Endometrium (tissue), 2 donors: ENCODE data around the gene GATA5.

Experiments
- FAIRE-seq: peaks from 2 replicates; lab custom pipeline; 2012; peaks lifted over from hg19 to GRCh38; lab: Jason Lieb, UNC
- donor health status: control.
- donor health status: control.

GATA5 gene

DNA sequence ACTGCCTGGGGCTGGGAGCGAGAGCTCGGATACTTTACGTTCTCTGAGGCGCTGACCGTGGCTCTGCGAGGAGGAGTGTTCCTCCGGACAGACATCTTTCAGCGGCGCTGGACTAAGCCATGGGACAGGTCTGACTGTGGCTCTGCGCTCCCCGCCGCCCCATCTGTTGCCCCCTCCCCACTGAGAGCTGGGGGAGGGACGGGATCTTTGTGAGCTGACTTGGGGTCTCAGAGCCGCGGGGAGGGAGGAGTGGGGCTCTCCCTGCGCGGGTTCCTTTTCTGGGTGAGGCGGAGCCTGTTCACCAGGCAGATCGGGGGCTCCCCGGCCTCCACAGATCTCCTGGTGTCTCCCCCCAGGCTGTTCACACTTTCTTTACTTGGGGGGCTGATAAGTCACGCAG, 11.3 kb upstream of the GATA5 start:
- no peak for FAIRE-seq

DNA sequence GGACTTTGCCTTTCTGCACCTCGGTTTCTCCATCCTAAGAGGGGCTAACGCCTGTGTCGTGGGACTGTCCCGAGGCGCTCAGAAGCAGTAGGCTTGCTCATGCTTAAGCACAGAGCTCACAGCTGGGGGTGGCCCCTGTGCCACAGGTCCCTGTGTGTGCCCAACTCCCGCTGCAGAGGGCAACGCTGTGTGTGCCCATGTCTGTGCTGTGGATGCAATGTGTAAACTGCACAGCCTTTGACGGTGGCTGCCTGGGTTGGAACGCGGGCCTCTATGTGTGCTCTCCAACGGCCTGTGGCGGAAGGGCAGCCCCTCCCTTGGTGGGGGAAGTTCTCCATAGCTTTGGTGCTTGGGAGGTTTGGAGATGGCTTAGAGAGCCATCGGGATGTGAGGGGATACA, 10.7 kb upstream of the GATA5 start:
- FAIRE-seq = no peak

DNA sequence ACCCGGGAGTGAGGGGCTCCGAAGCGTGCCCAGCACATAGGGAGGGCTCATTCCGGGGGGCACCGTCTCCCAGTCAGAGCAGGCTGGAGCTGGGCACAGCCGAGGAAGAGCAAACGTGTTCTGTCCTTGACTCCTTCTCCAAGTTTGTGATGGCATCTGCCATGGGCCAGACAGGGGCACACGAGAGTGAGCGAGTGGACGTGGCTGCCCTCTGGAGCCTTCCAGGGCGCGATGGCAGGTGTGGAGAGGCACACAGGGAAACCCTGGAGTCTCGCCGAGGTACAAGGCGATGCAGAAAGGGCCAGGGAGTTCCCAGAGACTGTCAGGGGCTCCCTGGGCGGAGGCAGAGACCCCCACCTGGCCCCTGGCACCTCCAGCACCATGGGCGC, 9.9 kb upstream of the GATA5 start:
- no peak for FAIRE-seq

DNA sequence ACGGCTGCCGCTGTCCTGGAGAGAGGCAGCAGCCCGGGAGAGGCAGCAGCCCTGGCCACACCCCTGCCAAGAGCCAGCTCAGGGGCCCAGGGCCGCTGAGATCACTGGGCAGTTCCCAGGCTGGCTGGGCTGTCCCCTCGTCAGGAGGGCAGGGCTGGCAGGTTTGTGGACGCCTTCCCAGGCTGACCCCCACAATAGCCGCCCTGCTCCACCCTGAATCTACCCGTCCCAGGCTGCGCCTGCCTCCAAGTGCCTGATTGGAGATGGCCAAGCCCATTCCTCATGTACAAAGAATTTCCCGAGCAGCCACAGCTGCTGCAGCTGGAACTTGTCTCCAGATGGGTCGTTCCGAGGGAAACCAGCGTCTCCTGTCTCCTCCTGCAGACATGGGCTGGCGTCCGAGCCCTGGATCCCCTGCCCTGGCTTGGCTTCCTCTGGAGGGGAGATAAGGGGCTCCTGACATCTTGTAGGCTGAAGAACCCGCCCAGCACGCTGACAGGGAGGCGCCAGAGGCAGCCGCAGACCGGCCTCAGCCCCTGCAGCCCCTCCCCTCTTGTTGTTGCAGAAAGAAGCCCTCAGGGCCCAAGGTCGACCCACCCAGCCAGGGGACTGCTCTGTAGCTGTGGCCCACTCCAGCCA, 9.4 kb upstream of the GATA5 start:
- FAIRE-seq = no peak

DNA sequence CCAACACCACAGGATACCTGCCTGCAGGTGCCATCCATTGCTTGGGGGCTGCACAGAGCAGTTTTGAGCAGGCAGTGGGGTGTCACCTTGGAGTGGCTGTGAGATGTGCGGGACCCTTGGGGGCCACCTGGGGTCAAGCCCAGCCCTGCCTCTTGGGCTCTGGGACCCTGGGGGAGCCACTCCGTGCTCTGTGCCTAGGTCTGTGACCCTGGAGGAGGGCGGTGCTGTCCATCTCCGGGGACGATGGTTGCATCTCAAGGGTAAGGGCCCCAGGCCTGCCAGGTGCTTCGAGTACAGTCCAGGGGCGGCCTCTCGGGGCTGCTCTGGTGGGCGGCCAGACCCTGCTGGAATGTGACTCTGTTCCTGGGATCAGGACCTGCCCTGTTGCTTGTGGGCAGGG, 8.7 kb upstream of the GATA5 start:
- no peak for FAIRE-seq

DNA sequence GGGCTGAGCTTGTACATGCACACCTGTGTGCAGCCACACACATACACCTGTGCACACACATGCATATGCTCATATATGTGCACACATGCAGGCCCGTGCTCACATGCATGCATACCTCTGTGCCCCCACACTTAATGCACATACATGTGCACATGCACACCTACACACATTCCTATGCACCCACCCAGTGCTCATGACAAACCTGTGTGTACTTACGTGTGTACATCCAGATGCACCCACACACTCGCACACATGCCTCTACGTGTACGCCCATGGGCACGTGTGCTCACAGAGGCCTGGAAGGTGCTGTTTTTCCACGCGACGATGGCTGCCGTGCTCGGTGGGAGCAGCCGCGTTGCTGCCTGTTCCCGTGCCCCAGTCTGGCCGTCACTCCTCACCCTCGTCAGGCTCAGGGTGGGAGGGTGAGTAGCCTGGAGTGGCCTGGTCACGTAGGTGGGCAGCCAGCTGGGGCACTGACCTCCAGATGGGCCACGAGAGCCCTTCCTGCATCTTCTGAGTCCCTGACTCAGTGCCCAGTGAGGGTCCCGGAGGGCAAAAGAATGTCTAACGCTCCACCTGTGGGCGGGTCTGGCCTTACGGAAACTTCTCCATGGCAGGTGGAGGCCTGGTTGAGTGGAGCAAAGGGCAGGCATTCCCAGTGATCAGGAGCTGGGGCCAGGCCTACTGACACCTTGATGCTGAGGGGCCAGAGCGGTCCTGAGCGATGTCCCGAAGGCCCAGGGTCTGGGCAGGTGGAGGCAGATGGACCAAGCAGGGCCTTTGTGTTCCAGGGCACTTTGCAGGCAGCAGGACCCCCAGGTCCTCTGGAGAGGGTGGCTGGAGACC, 8.0 kb upstream of the GATA5 start:
- FAIRE-seq = no peak

DNA sequence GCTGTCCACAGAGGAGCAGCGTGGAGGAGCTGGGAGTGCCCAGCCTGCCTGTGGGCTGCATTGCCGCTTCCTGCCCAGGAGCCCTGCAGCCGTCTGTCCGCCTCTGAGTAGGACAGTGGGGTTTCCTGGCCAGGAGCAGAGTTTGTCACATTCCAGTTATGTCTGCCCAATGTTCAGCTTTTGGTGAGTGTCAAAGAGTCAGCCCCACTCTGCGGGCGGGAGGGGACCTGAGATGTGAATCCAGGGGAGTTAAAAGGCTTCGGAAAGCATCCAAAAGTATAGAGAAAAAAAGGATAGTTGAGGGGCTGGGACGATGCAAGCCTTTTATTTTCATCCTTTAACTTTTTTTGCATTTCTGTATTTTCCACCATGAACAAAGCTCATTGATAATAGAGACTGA, 7.2 kb upstream of the GATA5 start:
- no peak for FAIRE-seq

DNA sequence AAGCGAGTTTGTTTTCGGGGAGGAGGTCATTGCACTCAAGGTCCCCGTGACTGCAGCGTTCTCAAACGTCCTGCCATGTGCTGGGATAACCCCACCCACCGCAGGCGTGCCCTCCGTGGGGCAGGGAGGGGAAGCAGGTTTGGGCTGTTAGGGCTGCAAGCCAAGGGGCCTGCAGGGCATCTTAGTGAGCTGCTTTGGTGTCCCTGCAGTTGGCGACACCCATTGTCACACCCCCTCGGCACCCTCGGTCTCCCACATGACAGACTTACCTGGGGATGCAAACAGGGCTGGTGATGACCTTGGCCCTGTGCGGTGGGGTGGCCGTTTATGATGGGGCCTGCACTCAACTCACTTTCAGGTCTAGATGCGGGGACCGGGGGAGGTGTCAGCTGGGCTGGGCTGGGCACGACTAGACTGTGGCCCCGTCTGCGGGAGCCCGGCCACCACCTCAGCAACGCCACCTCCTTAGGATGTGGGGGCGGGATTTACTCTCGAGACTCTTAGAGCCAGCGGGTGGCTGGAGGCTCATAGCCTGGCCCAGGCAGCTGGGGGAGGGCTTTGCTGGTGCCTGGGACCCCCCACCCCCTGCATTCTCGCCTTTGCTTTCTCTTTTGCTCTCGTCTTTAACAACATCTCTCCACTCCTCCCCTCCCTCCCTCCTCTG, 6.5 kb upstream of the GATA5 start:
- FAIRE-seq = no peak

DNA sequence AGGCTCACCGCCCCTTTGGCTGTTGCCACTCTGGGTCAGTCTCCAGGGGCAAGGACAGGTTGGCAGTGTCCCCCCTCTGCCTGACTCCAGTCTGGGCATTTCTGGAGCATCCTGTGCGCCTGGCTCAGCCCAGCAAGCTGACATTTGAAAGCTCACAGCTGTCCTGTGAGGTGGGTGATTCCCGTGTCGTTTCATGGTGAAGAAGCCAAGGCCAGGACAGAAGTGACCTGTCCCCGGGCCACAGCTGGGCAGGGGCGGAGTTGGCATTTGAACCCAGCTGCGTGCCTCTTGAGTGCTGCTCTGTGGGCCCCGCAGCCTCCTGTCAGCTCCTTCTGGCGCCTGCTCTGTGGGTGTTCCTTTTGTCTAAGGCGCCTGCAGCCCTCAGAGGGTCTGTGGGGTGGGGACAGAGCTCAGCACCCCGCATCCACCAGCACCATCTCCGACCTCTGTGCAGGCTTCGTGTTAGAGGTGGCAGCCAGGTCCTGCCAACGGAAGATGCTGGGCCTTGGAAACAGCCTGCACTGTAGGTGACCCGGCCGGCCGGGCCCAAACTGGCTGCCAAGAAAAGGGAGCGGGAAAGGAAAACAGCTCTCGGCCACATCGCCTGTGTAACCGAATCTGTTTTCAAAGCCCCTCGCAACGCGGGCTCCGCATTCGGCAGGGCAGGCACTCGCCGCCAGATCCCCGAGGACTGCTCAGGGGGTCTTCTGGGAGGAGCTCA, 5.8 kb upstream of the GATA5 start:
- no peak for FAIRE-seq

DNA sequence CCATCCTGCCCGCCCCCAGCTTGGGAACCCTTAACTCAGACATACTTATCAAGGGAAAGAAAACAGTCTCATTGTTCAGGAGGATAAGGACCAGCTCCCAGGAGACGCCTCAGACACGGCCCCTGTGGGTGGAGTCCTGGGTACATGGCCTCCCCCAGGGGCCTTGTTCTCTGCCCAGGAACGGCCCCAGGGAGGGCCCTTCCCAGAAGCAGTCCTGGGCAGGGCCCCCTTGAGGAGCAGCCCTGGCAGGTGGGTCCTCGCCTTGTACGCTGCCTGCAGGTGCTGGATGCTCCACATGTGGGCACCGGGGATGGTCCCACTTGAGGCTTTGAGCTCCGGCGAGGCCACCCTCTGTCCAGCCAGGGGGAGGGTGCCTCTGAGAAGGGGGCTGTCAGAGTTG, 4.5 kb upstream of the GATA5 start:
- FAIRE-seq = no peak

DNA sequence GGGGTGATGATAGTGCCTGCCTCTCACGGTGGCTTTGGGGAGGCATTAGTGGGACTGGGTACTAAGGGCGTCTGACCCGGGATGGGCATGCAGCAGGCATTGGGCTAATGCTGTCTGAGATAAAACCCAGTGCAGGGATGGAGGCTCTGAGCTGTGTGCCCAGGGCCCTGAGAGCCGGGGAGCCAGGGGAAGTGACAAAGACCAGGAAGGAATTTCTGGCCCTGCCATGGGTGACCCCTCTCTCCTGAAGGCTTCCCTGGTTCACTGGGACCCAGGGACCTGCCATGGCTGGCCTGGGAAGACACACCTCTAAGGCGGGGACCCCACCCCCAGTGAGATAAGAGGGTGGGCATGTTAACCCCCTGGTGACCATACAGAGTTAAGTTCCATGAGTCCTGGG, 3.9 kb upstream of the GATA5 start:
- no peak for FAIRE-seq

DNA sequence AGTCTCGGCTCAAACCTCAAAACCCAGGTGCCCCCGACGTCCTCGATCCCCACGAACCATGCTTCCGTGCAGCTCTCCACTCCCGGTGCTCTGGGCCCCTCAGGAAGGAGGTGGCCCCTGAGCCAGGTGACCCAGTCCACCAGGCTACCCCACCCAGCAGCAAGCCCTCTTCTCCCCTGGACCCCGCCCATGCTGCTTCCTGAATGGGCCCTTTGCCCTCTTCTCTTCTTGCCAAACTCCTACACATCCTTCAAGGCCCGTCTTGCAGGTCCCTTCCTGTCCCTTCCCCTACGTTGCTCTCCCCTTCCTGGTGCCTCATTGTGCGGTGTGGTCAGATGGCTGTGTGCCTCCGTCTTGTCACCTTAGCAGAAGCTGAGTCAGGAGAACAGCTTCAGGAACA, 3.4 kb upstream of the GATA5 start:
- no peak for FAIRE-seq

DNA sequence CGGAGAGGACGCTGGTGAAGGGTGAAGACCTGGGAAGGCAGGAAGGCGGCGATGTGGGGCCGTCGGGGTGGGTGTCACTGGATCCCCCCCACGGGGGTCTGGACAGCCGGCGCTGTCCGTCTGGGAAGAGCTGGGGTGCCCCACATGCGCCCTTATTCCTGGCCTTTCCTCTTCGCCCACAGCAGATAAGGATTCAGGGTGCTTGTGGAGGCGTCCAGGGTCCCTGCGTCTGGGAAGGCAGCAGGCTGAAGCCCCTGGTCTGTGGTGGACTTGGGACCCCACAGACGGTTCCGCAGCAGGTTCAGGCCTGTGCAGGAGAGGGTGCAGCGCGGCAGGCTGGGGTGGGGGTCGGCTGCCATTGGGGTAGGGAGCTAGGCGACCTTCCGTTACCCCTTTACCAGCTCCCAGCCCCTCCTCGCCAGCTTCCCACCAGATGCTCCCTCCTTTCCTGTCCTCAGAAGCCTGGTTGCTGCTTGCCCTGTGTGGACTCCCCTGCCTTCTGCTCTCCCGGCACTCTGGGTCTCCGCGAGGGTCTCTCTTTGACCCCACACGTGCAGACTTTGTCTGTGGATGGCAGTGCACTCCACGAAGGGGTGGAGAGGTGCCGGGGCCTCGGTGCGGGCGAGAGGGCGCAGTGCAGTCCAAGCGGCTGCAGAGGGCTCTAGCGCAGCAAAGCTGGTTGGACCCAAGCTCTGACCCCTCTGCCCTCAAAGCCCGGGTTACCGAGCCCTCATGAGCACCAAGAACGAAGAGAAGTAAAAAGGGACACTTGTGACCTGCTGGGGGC, 2.1 kb upstream of the GATA5 start:
- no peak for FAIRE-seq

DNA sequence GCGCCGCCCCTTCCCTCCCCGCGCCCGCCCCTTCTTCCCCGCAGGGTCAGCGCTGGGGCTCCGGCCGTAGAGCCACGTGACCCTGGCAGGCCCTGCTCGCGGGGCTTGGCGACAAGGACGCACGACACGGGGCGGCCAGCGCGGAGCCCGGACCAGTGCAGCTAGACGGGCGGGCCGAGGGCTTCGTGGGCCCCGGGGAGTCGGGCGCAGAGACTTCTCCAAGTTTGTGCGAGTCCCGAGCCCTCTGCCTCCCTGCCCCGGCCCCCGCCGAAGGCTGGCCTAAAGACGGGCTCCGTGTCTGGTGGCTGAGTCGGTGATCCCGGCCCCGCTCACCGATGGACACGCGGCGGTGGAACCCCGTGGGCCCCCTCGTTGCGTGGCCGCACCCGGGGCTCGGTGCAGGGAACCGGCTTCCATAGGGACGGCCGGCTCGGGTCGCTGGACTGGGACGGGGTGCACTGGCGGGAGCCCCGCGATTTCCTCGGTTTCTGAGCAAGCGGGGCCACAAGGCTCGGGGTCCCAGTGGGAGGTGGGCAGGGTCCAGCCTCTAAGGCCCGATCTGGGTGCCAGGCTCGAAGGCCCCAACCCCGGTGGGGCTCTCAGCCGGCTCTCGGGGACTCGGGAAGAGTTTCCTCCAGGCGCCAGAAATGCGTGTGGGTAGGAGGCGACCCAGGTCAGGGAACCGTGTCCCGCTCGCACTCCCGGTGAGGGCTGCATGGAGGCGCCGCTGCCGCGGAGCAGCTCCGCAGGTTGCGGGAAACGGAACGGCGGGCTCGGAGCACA, 452 bp upstream of the GATA5 start:
- FAIRE-seq = no peak

DNA sequence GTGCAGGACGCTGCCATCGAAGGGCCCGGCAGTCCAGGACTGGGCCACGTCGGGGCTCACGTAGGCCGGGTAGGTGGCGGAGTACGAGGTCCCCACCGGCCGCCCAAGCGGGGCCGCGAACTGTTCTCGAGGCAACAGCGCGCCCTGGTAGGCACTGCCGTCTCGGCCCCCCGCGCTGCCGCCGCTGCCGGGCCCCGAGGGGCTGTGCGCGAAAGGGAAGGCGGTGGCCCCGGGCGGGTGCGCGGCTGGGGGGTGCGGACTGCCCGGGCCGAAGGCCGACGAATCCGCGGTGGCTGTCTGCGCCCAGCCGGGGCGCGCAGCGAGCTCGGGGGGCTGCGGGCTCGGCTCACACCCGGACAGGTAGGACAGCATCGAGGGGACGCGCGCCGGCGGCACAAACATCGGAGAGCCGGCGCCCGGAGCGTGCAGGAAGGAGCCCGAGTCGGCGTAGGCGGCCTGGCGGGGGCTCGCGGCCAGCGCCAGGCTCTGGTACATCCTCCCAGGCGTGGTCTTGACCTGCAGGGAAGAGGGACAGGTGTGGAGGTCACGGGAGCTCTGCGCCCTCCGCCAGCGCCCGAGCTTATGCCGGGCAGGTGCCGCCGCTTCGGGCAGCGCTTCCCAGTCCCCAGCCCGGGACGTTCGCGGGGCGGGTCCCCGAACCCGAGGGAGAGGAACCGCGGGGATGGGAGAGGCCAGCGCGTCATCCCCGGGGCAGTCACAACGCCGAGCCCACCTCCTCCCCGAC, 596 bp downstream of the GATA5 start:
- no peak for FAIRE-seq

DNA sequence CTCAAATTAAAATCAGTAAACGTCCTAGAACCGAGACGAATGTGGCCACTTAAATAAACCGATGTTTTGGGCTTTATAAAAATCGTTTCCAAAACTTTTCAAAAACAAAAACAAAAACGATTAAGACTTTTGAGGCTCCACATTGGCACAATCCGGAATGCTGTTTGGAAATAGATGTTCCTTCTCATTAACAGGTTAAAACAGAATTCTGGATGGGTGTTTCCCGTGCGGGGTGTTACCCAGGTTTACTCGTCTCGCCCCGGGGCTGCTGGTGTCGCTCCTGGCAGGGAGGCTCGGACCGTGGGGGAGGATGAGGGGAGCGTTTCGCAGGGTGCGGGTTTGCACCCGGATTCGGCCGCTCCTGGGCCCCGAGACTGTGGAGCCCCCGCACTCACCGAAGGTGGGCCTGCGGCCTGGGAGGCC, 1.2 kb downstream of the GATA5 start:
- no peak for FAIRE-seq

DNA sequence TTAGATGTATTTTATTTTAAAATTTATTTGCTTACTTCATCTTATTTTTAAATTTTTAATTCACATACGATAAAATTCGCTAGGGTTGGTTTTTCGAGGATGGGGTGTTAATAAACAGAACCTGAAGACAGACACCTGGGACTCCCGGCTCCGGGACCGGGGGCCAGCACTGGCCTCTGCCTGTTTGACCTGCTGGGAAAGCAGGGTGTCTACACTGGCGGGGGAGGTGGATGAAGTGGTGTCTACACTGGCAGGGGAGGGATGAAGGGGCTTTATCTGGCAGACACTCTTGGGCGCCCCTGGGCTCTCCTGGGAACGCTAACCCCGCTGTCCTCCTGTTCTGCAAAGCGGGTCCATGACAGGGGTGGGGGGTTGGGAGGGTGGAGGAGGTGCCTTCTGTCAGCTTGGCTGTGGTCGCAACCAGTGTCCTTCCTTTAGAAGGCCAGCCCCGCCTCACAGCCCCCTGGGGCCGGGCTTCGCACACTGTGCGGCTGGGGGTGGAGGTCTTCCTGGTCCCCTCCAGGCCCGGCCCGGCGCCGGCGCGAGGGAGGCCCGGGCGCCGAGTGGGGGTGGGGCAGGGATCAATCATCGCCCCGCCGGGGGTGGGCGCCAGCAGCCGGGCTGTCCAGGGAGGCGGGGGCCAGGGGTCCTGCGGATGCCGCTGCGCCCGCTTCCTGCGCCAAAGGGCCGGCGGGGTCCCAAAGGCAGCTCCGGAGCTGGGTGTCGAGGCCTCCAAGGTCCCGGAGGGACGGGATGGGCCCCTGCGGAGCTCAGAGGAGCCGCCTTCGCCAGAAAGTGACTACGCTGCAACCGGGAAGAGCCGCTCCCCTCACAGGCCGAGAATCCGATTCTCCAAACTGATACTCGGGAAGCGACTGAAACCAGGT, 1.8 kb downstream of the GATA5 start:
- no peak for FAIRE-seq

DNA sequence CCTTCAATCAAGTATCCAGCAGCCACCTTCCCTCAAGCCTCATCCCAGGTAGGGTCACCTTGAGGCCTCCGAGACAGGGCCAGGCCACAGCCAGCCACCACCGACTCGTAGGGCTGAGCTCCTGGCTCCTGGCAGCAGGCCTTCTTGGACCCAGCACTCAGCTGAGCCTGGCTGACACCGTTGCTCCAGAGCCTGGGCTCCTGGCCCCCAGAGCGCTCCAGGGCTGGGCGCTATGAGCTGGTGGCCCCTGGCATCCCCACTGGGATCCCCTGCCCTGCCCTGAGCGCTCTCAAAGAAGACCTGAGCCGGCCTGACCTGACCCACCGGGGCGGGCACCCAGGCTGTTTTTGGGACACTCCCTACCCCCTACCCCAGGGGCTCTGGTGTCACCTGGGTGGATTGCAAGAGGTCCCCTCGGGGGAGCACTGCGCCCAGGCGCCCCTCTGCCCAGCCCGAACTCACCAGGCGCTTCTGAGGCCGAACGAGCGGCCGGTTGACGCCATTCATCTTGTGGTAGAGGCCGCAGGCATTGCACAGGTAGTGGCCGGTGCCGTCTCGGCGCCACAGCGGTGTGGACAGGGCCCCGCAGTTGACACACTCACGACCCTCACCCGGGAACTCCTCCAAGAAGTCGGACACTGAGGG, 2.7 kb downstream of the GATA5 start:
- FAIRE-seq = no peak
